Ascending aorta (tissue), 2 donors: ENCODE data around the gene SZRD1. TPM values are rescaled to one million over a fixed set of nuclear protein-coding genes. Genes with fewer than 3 reads are reported as not detected.
A peak's percentile ranks its signal among the peaks of the same experiment; 100 is the strongest.

Experiments
- DNase-seq, 2 donors: peaks; one replicate each; pipeline ENCODE4 v3.0.0-alpha.2; 2019; ENCODE audit warnings: low spot score in 2 of 2
- H3K27ac ChIP-seq, 2 donors: fragments of 200-600 bp; sonication (generic); one replicate each; pipeline ENCODE4 v1.5.1; 2016 to 2017; ENCODE audit warnings: mild to moderate bottlenecking in 1 of 2
- H3K27me3 ChIP-seq: fragments of 200-600 bp; sonication (generic); one replicate; pipeline ENCODE4 v1.5.1; 2017
- H3K36me3 ChIP-seq, 2 donors: fragments of 200-600 bp; sonication (generic); one replicate each; pipeline ENCODE4 v1.5.1; 2016
- H3K4me1 ChIP-seq, 2 donors: fragments of 200-600 bp; sonication (generic); one replicate each; pipeline ENCODE4 v1.5.1; 2016 to 2017; ENCODE audit warnings: mild to moderate bottlenecking in 1 of 2
- H3K4me3 ChIP-seq, 2 donors: fragments of 200-600 bp; sonication (generic); one replicate each; pipeline ENCODE4 v1.5.1; 2016 to 2017; ENCODE audit warnings: mild to moderate bottlenecking in 1 of 2
- H3K9me3 ChIP-seq, 2 donors: fragments of 200-600 bp; sonication (generic); one replicate each; pipeline ENCODE4 v1.5.1; 2016
- intact Hi-C: fragments of 100-400 bp; cut with DNase I; formaldehyde crosslinking; loops from one replicate; pipeline ENCODE4 v1.15.1; 2023
- total RNA-seq: library from RNA; depleted of rRNA; stranded (reverse); fragments of >200 nt; gene quantifications from one replicate; pipeline ENCODE4 v1.1.0, GENCODE V29; 2016
- TF ChIP-seq, protein P1 (sequence below), 3 experiments: fragments of 200-600 bp in 2 of 3; fragments of 450-650 bp in 1 of 3; sonication (generic) in 2 of 3; IDR thresholded peaks; one replicate each; pipeline ENCODE4 v1.5.1; 2016 to 2019; ENCODE audit warnings: antibody characterized with exemption in 3 of 3, mild to moderate bottlenecking in 1 of 3, moderate library complexity in 1 of 3

Gene SZRD1
- total RNA-seq, 1 donor from 2014 or later: 106 TPM

DNA sequence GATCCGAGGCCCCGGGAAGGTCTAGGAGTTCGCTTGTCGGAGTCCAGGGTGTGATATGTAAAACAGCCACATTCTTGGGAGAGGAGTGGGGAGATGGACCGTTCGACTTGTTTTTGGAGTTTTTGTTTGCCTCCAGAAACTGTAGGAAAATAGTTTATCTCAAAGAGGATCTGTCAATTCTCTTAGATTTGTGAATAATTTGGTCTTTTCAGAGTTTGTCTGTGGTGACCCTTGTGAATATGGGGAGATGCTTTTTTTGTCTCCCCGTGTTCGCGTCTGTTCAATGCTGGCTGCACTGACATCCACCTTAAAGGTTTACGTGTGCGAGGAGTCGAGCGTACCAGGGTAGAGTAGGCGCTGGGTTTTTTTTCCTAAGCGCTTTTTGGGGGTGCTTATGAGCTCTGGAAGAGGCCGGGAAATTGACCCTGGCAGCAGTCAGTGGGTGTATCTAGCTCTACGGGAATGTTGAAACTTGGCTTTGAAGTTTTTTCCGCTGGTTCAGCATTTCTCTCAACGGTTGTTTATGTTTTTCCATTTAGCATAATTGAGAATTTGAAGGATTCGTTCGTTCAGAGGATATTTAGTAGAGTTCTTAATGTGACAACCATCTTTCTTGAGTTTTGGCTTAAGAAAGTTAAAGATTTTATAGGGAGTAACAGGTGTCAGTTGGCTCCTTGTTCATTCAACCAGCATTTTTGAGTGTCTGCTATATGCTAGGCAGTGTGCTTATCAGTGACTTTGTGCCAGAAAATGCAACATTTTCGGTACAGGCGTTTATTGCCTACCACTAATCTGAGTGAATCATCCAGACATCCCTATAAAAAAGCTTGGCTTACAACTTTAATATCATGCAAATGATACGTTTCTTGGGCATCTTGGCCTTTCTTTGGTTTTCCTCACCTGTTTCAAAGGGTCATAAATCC lies 1.2 kb downstream of the SZRD1 start:
- peak overlapping the region; percentile 97 for H3K27ac ChIP-seq
- intact Hi-C loops: loop anchor here (1.0 to 5.0 kb wide), 5 partner anchors 19 to 356 kb away; partner anchors contain the start of gene NECAP2
- no peaks in the 10 kb centered on the region for H3K27me3 ChIP-seq
- TF ChIP-seq, protein P1, sequence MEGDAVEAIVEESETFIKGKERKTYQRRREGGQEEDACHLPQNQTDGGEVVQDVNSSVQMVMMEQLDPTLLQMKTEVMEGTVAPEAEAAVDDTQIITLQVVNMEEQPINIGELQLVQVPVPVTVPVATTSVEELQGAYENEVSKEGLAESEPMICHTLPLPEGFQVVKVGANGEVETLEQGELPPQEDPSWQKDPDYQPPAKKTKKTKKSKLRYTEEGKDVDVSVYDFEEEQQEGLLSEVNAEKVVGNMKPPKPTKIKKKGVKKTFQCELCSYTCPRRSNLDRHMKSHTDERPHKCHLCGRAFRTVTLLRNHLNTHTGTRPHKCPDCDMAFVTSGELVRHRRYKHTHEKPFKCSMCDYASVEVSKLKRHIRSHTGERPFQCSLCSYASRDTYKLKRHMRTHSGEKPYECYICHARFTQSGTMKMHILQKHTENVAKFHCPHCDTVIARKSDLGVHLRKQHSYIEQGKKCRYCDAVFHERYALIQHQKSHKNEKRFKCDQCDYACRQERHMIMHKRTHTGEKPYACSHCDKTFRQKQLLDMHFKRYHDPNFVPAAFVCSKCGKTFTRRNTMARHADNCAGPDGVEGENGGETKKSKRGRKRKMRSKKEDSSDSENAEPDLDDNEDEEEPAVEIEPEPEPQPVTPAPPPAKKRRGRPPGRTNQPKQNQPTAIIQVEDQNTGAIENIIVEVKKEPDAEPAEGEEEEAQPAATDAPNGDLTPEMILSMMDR (IDR thresholded peaks at IDR 0.05): no peak
- H3K36me3 ChIP-seq: no peaks in the 10 kb centered on the region
- no peak for DNase-seq
- H3K4me3 ChIP-seq: peak overlapping the region; percentile 76 to 91
- H3K9me3 ChIP-seq: no peaks in the 10 kb centered on the region
- peaks cover 10 to 68% of the 10 kb centered on the region in 2 donors for H3K4me1 ChIP-seq

DNA sequence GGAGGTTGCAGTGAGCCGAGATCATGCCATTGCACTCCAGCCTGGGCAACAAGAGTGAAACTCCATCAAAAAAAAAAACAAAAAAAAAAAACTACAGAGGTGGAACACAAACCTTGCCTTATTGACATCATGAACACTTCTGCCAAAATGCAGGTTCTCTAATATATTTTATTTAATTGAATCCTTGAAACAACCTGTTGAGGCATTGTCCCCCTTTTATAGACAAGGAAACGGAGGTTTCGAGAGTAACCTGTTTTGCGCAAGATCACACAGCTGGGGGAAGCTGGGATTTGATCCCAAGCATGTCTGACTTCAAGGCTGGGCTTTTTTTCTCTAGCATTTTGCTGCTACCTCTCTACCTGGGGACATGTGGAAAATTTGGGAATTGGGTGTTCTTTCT lies 2.8 kb downstream of the SZRD1 start:
- intact Hi-C loops: loop anchor here (2.0 to 5.0 kb wide), 4 partner anchors 17 to 358 kb away; no protein-coding TSS in a partner anchor

DNA sequence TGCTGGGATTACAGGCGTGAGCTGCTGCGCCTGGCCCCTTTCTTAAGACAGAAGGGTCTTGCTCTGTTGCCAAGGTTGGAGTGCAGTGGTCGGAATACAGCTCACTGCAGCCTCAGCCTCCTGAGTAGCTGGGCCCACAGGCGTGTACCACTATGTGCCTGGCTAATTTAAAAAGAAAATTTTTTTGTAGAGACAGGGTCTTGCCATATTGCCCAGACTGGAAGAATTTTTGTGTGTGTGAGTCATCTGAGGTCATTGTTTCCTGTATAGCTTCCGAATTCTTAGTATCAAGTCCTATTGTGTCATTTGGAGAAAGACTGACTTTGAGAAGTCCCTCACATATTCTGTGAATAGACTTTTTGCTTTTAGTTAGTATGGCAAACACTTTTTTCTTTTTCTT lies 4.7 kb downstream of the SZRD1 start:
- H3K4me1 ChIP-seq: peaks cover 6 to 74% of the 10 kb centered on the region in 2 donors
- H3K36me3 ChIP-seq: no peaks in the 10 kb centered on the region
- TF ChIP-seq, protein P1 (IDR thresholded peaks at IDR 0.05): no peak
- no peak overlapping the region for H3K4me3 ChIP-seq
- no peaks in the 10 kb centered on the region for H3K9me3 ChIP-seq
- H3K27ac ChIP-seq: peak overlapping the region in 1 of 2 donors; percentile 5
- DNase-seq: no peak
- intact Hi-C loops: no loop called here
- no peaks in the 10 kb centered on the region for H3K27me3 ChIP-seq

More for the DNA sequence above, 2.8 kb downstream of the SZRD1 start:
- DNase-seq: no peak
- Histone ChIP-seq H3K4me3 (no peak overlapping the region), H3K4me1 (peaks cover 0 to 69% of the 10 kb centered on the region in 2 donors), H3K27me3 (no peaks in the 10 kb centered on the region), H3K36me3 (no peaks in the 10 kb centered on the region), H3K27ac (peak overlapping the region; percentile 5 to 97), H3K9me3 (no peaks in the 10 kb centered on the region)
- TF ChIP-seq, protein P1 (IDR thresholded peaks at IDR 0.05): no peak

DNA sequence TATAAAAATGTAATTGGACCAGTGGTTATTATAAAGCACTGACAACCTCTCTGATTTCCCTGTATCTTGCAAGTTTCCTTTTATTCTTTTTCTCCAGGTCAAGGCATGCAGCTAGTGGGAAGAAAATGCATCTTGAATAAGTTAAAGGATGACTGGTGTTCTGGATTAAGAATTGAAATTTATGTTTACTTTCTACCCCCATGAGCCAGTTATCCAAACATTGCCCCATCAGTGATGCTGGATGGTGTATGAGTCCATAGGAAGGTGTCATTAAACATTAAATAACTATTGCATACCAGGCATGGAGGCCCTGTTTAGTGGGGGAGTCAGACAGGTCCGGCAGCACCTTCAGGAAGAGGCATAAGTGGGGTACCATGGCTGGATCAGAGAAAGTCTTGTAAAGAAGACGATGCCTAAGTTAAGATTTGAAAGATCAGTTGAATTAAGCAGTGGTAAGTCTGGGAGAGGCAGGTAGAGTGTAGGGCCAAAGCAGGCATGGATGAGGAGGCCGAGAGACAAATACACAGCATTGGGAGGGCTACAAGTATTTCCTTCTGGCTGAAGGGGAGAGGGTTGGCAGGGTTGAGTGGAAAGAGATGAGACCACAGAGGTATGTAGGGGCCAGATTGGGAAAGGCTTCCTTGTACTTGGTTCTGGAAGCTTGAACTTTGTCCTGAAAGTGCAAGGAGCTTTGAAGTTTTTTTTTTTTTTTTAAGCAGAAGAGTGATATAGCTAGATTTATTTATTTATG lies 5.7 kb downstream of the SZRD1 start:
- TF ChIP-seq, protein P1 (IDR thresholded peaks at IDR 0.05): no peak
- peaks cover 6 to 83% of the 10 kb centered on the region in 2 donors for H3K4me1 ChIP-seq
- H3K27me3 ChIP-seq: no peaks in the 10 kb centered on the region
- H3K4me3 ChIP-seq: no peak overlapping the region
- intact Hi-C loops: no loop called here
- H3K36me3 ChIP-seq: no peaks in the 10 kb centered on the region
- no peaks in the 10 kb centered on the region for H3K9me3 ChIP-seq
- DNase-seq: no peak
- peak overlapping the region in 1 of 2 donors; percentile 9 for H3K27ac ChIP-seq

DNA sequence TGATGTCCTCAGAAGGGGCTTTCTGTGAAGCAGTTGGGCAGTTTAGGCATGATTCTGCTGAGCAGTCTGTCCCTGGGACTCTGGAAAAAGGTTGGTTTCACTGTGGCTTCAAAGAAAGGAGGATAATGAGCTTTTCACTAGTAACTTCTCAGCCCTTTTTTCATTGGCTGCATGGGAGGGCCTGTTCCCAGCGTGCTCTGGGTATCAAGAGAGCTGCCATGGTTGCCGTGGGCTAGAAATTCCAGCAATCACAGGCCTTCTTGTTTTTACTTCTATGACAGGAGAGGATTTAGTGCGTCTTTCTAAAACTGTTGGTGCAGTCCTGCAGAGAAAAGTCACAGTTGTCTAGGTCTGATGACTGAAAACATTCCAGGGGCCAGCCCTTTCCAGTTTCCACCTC lies 7.2 kb downstream of the SZRD1 start:
- intact Hi-C loops: no loop called here
- Histone ChIP-seq H3K36me3 (no peaks in the 10 kb centered on the region), H3K9me3 (no peaks in the 10 kb centered on the region), H3K27me3 (no peaks in the 10 kb centered on the region), H3K4me1 (peaks cover 6 to 85% of the 10 kb centered on the region in 2 donors), H3K27ac (peak overlapping the region; percentile 70), H3K4me3 (no peak overlapping the region)
- no peak for DNase-seq
- TF ChIP-seq, protein P1 (IDR thresholded peaks at IDR 0.05): no peak
